GM12878 (cell line): ENCODE measurements around the gene TMEM255A. TPM values are rescaled to one million over a fixed set of nuclear protein-coding genes. Genes with fewer than 3 reads are reported as not detected.

Experiments used
- ATAC-seq: fragments of 200-7000 bp; cut with Tn5 transposase; 3 replicates; pipeline ENCODE4 v1.9.1; 2020; ENCODE audit warnings: mild to moderate bottlenecking, moderate library complexity
- BruUV-seq: library from RNA; stranded (reverse); fragments of 400-500 nt; replicated peaks from 2 replicates; lab custom pipeline; 2021; lab: Mats Ljungman, UMichigan
- CTCF ChIA-PET: fragments of 300-600 bp; sonication (Branson Sonifier 250); formaldehyde crosslinking; extraction: SDS; loops from one replicate; lab custom pipeline; 2021; ENCODE audit warnings: inconsistent platforms; lab: Yijun Ruan, JAX
- POLR2A ChIA-PET: fragments of 350-600 bp; formaldehyde crosslinking; extraction: SDS; loops from one replicate; lab custom pipeline; 2021; ENCODE audit warnings: inconsistent platforms; lab: Charles Lee
- RAD21 ChIA-PET: fragments of 300-600 bp; sonication (Branson Sonifier 250); formaldehyde crosslinking; loops from one replicate; lab custom pipeline; 2023; ENCODE audit warnings: antibody characterized with exemption; ENCODE audit not compliant: unreplicated experiment; lab: Charles Lee
- SMC1A ChIA-PET: fragments of 300-600 bp; sonication (Branson Sonifier 250); formaldehyde crosslinking; loops from one replicate; lab custom pipeline; 2023; ENCODE audit not compliant: unreplicated experiment, uncharacterized antibody; lab: Charles Lee
- DNase-seq: peaks from one replicate; pipeline ENCODE4 v3.0.0-alpha.2; 2011; ENCODE audit warnings: low read depth, low spot score
- FAIRE-seq: peaks from 3 replicates; lab custom pipeline; 2011; peaks lifted over from hg19 to GRCh38; lab: Jason Lieb, UNC
- H2AFZ ChIP-seq: 2 replicates; pipeline ENCODE4 v1.6.0; 2011; ENCODE audit warnings: low read depth, low read length, control low read depth; ENCODE audit not compliant: control insufficient read depth
- H3K27ac ChIP-seq: 2 replicates; pipeline ENCODE4 v1.5.1; 2011; ENCODE audit warnings: control low read depth; ENCODE audit not compliant: control insufficient read depth, insufficient read depth
- H3K27me3 ChIP-seq, 2 experiments: replicated peaks in 1 of 2; 2 replicates each; pipeline versions ENCODE4 v1.6.0 to v1.6.1; 2011; ENCODE audit warnings: low read length in 1 of 2; ENCODE audit not compliant: control insufficient read depth in 2 of 2, insufficient read depth in 2 of 2
- H3K36me3 ChIP-seq, 2 experiments: 2 replicates each; pipeline ENCODE4 v1.5.1; 2011; ENCODE audit warnings: low read length in 1 of 2; ENCODE audit not compliant: control insufficient read depth in 2 of 2, insufficient read depth in 2 of 2
- H3K4me1 ChIP-seq: 2 replicates; pipeline ENCODE4 v1.6.1; 2011; ENCODE audit warnings: mild to moderate bottlenecking, low read length, moderate library complexity, mixed read lengths; ENCODE audit not compliant: control insufficient read depth, insufficient read depth
- H3K4me2 ChIP-seq: 2 replicates; pipeline ENCODE4 v1.6.0; 2011; ENCODE audit warnings: control low read depth; ENCODE audit not compliant: control insufficient read depth, insufficient read depth
- H3K4me3 ChIP-seq: fragments of 200-600 bp; sonication (generic); 2 replicates; pipeline ENCODE4 v1.5.1; 2016
- H3K79me2 ChIP-seq: 2 replicates; pipeline ENCODE4 v1.6.0; 2011; ENCODE audit warnings: low read length; ENCODE audit not compliant: control insufficient read depth, insufficient read depth
- H3K9ac ChIP-seq: 2 replicates; pipeline ENCODE4 v1.8.0; 2011; ENCODE audit warnings: low read length, control low read depth, mixed read lengths; ENCODE audit not compliant: control insufficient read depth, insufficient read depth
- H3K9me3 ChIP-seq: replicated peaks from 3 replicates; pipeline ENCODE4 v1.5.1; 2011; ENCODE audit warnings: mild to moderate bottlenecking, low read length; ENCODE audit not compliant: control insufficient read depth, insufficient read depth
- H4K20me1 ChIP-seq: 2 replicates; pipeline ENCODE4 v1.6.0; 2011; ENCODE audit not compliant: control insufficient read depth, insufficient read depth
- BCL11A ChIP-seq: IDR thresholded peaks from 2 replicates; pipeline ENCODE4 v1.6.1; 2011; ENCODE audit warnings: low read depth, low read length
- ESRRA ChIP-seq: IDR thresholded peaks from 2 replicates; pipeline ENCODE4 v1.6.1; 2012; ENCODE audit warnings: mild to moderate bottlenecking, low read length, improper control_type of control experiment
- IRF3 ChIP-seq: fragments of 450-650 bp; IDR thresholded peaks from 2 replicates; pipeline ENCODE4 v1.6.1; 2014; ENCODE audit warnings: mild to moderate bottlenecking
- IRF5 ChIP-seq: fragments of 450-650 bp; IDR thresholded peaks from 2 replicates; pipeline ENCODE4 v1.6.1; 2017; ENCODE audit warnings: borderline replicate concordance
- KAT2A ChIP-seq: conservative IDR thresholded peaks from 2 replicates; pipeline ENCODE4 v1.6.1; 2011; ENCODE audit warnings: low read depth, low read length; ENCODE audit not compliant: control insufficient read depth
- KLF5 ChIP-seq: fragments of 450-650 bp; IDR thresholded peaks from 2 replicates; pipeline ENCODE4 v1.6.1; 2014; ENCODE audit warnings: mild to moderate bottlenecking; ENCODE audit not compliant: partially characterized antibody
- PAX5 ChIP-seq: IDR thresholded peaks from 2 replicates; pipeline ENCODE4 v1.6.1; 2011; ENCODE audit warnings: low read depth, low read length, borderline replicate concordance
- PKNOX1 ChIP-seq: fragments of 450-650 bp; IDR thresholded peaks from 2 replicates; pipeline ENCODE4 v1.6.1; 2016; ENCODE audit warnings: mild to moderate bottlenecking
- PML ChIP-seq: IDR thresholded peaks from 2 replicates; pipeline ENCODE4 v1.6.1; 2012; ENCODE audit warnings: low read length, inconsistent platforms
- RB1 ChIP-seq: fragments of 450-650 bp; formaldehyde crosslinking; IDR thresholded peaks from 2 replicates; pipeline ENCODE4 v1.6.1; 2017; ENCODE audit warnings: mild to moderate bottlenecking, borderline replicate concordance
- RBBP5 ChIP-seq: fragments of 200-600 bp; sonication (generic); conservative IDR thresholded peaks from 2 replicates; pipeline ENCODE4 v1.6.1; 2016
- RELA ChIP-seq: fragments of 450-650 bp; IDR thresholded peaks from 2 replicates; pipeline ENCODE4 v1.8.0; 2014; ENCODE audit warnings: borderline replicate concordance; ENCODE audit not compliant: partially characterized antibody
- SIX5 ChIP-seq: IDR thresholded peaks from 2 replicates; pipeline ENCODE4 v1.6.1; 2011; ENCODE audit warnings: mild to moderate bottlenecking, low read depth, low read length, moderate library complexity; ENCODE audit not compliant: severe bottlenecking
- SMAD1 ChIP-seq: fragments of 450-650 bp; IDR thresholded peaks from 2 replicates; pipeline ENCODE4 v1.6.1; 2018; ENCODE audit warnings: mild to moderate bottlenecking, low read depth; ENCODE audit not compliant: partially characterized antibody
- ZNF207 ChIP-seq: fragments of 450-650 bp; IDR thresholded peaks from 2 replicates; pipeline ENCODE4 v1.6.1; 2014; ENCODE audit warnings: antibody characterized with exemption, mild to moderate bottlenecking, borderline replicate concordance
- WGBS: methylation state at CpG from one replicate; pipeline ENCODE4 v1.1.6; 2016; ENCODE audit warnings: low lambda C conversion rate; ENCODE audit not compliant: insufficient replicate concordance, insufficient coverage; ENCODE audit errors: missing lambda C conversion rate; 5-methylcytosine and 5-hydroxymethylcytosine counted together
- in situ Hi-C: fragments of 300-500 bp; cut with MboI; formaldehyde crosslinking; loops from 9 replicates; pipeline ENCODE4 v1.14.3; 2018; ENCODE audit warnings: mixed read lengths
- intact Hi-C: fragments of 100-400 bp; cut with micrococcal nuclease; formaldehyde crosslinking; loops from one replicate; pipeline ENCODE4 v1.14.2; 2022; ENCODE audit not compliant: unreplicated experiment
- polyA plus RNA-seq, 11 experiments: library from polyadenylated mRNA; depleted of rRNA in 4 of 11; unstranded in 6 of 11; stranded (reverse) in 5 of 11; fragments of >200 nt; fragmentation: Nextera tagmentation in 4 of 11; fragmentation: Illumina TruSeq in 1 of 11; extraction: Ambion mirVana in 4 of 11; extraction: Trizol in 1 of 11; gene quantifications; 1 replicate in 1 of 11; 2 replicates in 10 of 11; pipeline versions ENCODE4 v1.2.1 to v1.2.3, GENCODE V29; 2011 to 2016; ENCODE audit warnings: inconsistent platforms in 2 of 11, missing spikeins in 2 of 11, low read depth in 1 of 11
- total RNA-seq, 4 experiments: library from RNA; depleted of rRNA in 3 of 4; stranded (reverse); fragments of >200 nt in 3 of 4; fragmentation: Illumina TruSeq in 1 of 4; extraction: Trizol in 1 of 4; gene quantifications; 2 replicates each; pipeline versions ENCODE4 v1.2.1 to v1.2.3, GENCODE V29; 2013 to 2021
- TF ChIP-seq, protein P1 (sequence below): fragments of 450-650 bp; IDR thresholded peaks from 2 replicates; pipeline ENCODE4 v1.6.1; 2017; ENCODE audit warnings: mild to moderate bottlenecking, moderate library complexity

The TMEM255A gene
- total and polyA plus RNA-seq, 10 of the 15 experiments (the other 5 are each of a cell fraction or from before 2014, with no cell fraction given): 0.90 to 5.4 (median 1.3) TPM

GRCh38 chrX:120286733-120287512 lies 24.3 kb downstream of the TMEM255A start:
- intact Hi-C loops: no loop called here
- RAD21 ChIA-PET: interaction anchor here (0.6 to 2.4 kb wide), 12 partner anchors 11 to 36 kb away, joined by 3 to 19 read pairs (median 4); partner anchors contain the start of gene ZBTB33
- no peaks in the 10 kb centered on the region for H3K36me3 ChIP-seq
- in situ Hi-C loops: no loop called here
- DNase-seq: no peak
- H3K27ac ChIP-seq: peak overlapping the region; percentile 76
- no peaks in the 10 kb centered on the region for H3K27me3 ChIP-seq
- ATAC-seq: peak; percentile 85
- POLR2A ChIA-PET: interaction anchor here (0.5 to 2.9 kb wide), 8 partner anchors 11 to 52 kb away, joined by 3 to 17 read pairs (median 5); partner anchors contain the start of gene ZBTB33
- CTCF ChIA-PET: interaction anchor here (1.0 to 2.0 kb wide), 11 partner anchors 11 to 36 kb away, joined by 3 to 14 read pairs (median 3); partner anchors contain the start of gene ZBTB33
- peak; percentile 64 for FAIRE-seq
- no peak overlapping the region for H3K9ac ChIP-seq
- BruUV-seq: no TSS peak
- H3K4me2 ChIP-seq: peak overlapping the region; percentile 59
- peak overlapping the region; percentile 51 for H2AFZ ChIP-seq
- 7% methylated on average over 4 of the region's 4 CpGs for WGBS
- H3K79me2 ChIP-seq: no peaks in the 10 kb centered on the region
- no peaks in the 10 kb centered on the region for H4K20me1 ChIP-seq
- SMC1A ChIA-PET: interaction anchor here (0.8 to 4.5 kb wide), 17 partner anchors 9 to 73 kb away, joined by 3 to 55 read pairs (median 5); partner anchors contain the start of gene TMEM255A
- no peak overlapping the region for H3K4me3 ChIP-seq
- no peaks in the 10 kb centered on the region; the same call in 2 of the 3 replicates for H3K9me3 ChIP-seq
- peaks cover 18% of the 10 kb centered on the region for H3K4me1 ChIP-seq
- TF ChIP-seq KLF5: no peak
- no peak for TF ChIP-seq RB1
- no peak for TF ChIP-seq ZNF207
- TF ChIP-seq RELA: no peak
- no peak for TF ChIP-seq PKNOX1
- no peak for TF ChIP-seq SIX5
- TF ChIP-seq ESRRA: no peak
- TF ChIP-seq KAT2A: no peak
- TF ChIP-seq PAX5: no peak
- no peak for TF ChIP-seq RBBP5
- peak; percentile 40; the same call in 1 of the 2 replicates for TF ChIP-seq PML
- no peak for TF ChIP-seq SMAD1
- TF ChIP-seq BCL11A: no peak
- no peak for TF ChIP-seq IRF5
- TF ChIP-seq IRF3: no peak
- TF ChIP-seq, protein P1, sequence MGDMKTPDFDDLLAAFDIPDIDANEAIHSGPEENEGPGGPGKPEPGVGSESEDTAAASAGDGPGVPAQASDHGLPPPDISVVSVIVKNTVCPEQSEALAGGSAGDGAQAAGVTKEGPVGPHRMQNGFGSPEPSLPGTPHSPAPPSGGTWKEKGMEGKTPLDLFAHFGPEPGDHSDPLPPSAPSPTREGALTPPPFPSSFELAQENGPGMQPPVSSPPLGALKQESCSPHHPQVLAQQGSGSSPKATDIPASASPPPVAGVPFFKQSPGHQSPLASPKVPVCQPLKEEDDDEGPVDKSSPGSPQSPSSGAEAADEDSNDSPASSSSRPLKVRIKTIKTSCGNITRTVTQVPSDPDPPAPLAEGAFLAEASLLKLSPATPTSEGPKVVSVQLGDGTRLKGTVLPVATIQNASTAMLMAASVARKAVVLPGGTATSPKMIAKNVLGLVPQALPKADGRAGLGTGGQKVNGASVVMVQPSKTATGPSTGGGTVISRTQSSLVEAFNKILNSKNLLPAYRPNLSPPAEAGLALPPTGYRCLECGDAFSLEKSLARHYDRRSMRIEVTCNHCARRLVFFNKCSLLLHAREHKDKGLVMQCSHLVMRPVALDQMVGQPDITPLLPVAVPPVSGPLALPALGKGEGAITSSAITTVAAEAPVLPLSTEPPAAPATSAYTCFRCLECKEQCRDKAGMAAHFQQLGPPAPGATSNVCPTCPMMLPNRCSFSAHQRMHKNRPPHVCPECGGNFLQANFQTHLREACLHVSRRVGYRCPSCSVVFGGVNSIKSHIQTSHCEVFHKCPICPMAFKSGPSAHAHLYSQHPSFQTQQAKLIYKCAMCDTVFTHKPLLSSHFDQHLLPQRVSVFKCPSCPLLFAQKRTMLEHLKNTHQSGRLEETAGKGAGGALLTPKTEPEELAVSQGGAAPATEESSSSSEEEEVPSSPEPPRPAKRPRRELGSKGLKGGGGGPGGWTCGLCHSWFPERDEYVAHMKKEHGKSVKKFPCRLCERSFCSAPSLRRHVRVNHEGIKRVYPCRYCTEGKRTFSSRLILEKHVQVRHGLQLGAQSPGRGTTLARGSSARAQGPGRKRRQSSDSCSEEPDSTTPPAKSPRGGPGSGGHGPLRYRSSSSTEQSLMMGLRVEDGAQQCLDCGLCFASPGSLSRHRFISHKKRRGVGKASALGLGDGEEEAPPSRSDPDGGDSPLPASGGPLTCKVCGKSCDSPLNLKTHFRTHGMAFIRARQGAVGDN: no peak
